Medulla oblongata (tissue), 1 donor: ENCODE measurements around the gene RHOXF2.
"Not testable (repeated sequence)": the region's sequence is repeated elsewhere in the genome, so short reads cannot be mapped to it uniquely, and the experiment has no call there.

ENCODE experiments used
- DNase-seq: peaks from one replicate; pipeline ENCODE4 v3.0.0-alpha.2; 2015; ENCODE audit errors: extremely low spot score

Gene RHOXF2, protein sequence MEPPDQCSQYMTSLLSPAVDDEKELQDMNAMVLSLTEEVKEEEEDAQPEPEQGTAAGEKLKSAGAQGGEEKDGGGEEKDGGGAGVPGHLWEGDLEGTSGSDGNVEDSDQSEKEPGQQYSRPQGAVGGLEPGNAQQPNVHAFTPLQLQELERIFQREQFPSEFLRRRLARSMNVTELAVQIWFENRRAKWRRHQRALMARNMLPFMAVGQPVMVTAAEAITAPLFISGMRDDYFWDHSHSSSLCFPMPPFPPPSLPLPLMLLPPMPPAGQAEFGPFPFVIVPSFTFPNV

DNA sequence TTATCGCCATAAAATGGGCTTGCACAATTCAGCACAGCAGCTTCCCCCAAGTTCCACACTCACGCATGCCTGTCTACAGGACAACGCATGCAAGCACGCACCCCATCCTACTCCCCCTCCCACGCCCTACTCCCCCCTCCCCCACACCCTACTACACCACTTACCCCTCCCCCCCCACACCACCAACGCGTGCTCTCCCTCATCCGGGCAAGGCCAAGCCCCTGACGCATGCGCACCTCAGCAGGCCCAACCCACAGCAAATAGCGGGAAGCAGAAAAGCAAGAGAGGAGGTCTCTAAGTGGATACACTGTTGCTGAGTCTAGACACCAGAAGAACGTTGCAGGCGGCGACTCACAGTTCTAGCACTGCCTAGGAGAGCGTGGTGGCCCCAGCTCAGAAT, at the start of gene RHOXF2:
Gene RHOXF2 (plus strand): TSS at position 301 of the 400 bp plus-strand sequence. CDS start 138 bp downstream, outside the sequence.
- DNase-seq: not testable (repeated sequence)

GRCh38 chrX:120109378-120109777, 49.0 kb upstream of the RHOXF2 start:
- no peak for DNase-seq

DNA sequence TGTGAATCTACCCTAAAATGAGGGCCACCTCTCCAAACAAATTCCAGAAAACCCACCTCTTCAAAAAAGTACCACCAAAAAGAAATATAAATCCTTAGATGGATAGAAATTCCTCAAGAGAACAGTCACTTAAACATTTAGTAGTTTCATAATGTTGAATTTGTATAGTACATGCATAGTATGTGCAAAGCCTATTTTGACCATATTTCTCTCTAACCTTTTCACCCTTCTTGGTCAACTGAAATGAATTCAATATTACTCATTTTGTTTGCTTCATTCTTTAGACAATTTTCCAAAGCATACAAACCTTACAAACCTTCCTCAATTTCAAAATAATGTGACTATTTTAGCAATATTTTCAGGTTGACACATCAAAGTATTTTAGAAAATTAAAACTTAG, 46.8 kb upstream of the RHOXF2 start:
- no peak for DNase-seq

DNA sequence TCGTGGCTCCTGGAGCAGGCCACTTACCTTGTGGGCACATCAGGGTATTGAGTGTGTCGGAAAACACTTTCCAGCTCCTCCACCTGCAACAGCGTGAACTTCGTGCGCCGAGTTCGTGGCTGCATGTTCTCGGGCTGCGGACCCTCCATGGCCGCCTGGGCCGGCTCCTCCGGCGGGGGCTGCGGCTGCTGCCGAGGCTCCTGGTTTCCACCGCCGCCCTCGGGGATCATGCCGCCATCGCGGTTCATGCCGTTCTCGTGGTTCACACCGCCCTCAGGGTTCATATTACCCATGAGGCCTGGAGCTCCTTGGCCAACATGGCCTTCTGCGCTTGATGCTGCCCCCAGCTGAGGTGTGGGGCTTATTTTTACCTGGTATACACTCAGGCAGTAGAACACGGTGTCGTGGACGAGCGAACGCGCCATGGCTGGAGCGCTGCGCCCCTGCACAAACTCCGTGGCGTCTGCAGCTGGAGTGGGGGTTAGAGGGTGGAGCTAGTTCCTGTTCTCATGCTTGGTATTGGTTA, 42.9 kb upstream of the RHOXF2 start, which contains the start of gene RHOXF1:
Gene RHOXF1 (minus strand): TSS at position 476 of the 526 bp plus-strand sequence. CDS start 51 bp downstream, at position 425.
- DNase-seq: no peak

DNA sequence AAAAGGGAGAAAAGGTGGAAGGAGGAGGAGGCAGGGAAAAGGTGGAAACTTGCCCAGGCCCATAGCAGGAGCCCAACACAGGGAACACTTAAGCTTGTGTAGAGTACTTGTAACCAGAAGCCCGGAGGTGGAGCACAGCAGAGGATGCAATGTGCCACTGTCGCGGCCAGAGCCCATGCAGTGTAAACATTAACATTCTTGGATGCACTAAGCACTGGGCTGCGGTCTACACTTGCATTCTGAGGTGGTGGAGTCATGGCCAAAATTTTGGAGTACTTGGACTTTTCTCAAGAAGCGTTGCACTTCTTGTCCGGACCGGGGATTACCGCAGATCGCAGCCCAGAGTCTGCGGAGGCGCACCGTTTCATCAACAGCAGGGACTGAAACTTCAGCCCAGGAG, 38.2 kb upstream of the RHOXF2 start:
- DNase-seq: no peak

- peak; percentile 10 for DNase-seq
These were observed 33.0 kb upstream of the RHOXF2 start for GRCh38 chrX:120125444-120125843.

- not testable (repeated sequence) for DNase-seq
These were observed 30.0 kb upstream of the RHOXF2 start for GRCh38 chrX:120128306-120128846.

DNA sequence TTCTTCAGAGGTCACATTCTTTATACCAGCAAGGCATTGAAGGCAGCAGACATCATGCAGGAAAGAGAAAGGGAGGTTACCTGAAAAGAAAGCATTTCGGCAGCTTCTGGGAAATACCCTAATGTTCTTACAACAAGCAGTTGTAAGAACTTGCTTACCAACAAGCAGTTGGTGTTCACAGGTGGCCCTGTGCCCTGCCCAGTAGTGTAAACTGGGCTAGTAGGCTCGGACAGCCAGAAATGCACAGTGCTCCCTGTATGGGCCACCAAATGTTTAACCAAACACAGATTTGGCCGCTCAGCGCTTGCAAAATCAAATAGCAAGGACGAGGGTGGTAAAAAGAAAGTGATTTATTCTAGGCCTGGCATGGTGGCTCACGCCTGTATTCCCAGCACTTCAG, 22.3 kb upstream of the RHOXF2 start:
- no peak for DNase-seq

- no peak for DNase-seq
These were observed 21.6 kb upstream of the RHOXF2 start for GRCh38 chrX:120136840-120137239.

DNA sequence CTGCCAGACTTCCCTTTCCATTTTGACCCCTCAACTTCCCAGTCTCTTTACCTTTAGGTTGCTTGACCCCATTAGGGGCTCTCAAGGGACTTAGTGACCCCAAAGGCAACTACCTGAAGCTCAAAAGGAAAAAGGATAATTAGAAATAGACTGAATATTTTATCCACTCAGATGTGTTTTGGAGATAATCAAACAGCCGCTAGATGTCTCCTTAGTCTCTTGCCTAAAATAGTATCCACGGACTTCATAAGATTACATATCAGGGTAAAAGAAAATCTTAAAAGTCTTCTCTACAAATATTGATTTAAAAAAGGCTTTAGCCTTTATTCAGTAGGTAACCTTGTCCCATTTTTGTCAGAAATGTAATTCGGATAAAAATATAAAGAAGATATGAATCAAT, 21.0 kb upstream of the RHOXF2 start:
- DNase-seq: no peak

DNA sequence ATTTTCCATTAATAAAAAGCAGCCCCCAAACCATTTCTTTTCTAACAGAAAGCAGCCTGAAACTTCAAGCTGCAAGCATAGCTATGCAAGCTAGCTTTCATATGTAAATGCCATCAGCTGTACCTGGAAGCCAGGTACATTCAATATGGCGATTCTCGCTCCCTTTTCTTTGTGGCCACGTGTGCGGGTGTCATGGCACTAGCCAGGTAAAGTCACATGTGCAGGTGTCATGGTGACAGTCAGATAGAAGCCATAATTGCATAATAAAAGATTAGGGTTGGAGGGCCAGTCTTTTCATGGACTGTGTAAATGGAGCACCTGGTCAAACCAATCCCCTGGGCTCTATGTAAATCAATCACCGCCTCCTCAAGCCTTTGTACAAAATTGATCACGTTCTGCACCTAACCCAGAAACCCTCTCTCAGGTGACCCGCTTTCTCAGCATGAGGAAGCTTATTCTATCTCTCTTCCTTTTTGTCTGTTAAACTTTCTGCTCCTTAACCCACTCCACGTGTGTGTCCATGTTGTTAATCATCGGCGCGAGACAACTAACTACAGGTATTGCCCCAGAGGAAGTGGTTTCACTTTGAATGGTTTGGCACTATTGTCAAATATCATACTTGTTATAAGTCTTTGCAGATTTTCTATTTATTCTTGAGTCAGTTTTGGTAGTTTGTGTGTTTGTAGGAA, 18.0 kb upstream of the RHOXF2 start:
- no peak for DNase-seq

DNA sequence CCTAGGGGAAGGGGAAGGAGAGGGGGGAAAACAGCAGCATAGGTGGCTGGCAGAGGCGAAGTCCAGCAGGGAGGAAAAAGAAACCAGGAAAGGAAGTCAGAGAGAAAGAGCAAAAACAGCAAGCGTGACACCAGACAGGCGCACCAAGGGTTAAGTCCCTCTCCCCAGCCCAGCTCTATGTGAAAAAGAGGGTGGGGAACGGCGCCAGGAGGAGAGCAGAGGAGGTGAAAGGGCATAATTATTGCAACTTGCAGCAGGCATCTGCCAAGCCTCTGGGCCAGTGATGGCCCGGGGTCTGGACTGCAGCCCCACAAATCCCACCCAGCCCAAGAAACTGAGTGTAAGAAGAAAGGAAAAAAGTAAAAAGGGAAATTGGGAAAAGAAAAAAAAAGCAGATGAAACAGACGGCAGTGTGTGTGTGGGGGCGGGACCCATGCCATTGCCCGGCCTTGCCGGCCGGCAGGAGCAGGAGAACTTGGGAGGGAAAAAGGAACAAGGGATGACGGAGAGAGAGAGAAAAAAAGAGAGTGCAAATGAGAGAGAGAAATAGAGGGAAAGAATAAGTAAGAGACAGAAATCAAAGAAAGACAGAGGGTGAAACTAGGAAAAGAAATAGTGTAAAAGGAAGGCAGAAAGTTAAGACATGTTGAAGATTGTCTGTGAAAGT, 14.1 kb upstream of the RHOXF2 start:
- peak; percentile 2 for DNase-seq

DNA sequence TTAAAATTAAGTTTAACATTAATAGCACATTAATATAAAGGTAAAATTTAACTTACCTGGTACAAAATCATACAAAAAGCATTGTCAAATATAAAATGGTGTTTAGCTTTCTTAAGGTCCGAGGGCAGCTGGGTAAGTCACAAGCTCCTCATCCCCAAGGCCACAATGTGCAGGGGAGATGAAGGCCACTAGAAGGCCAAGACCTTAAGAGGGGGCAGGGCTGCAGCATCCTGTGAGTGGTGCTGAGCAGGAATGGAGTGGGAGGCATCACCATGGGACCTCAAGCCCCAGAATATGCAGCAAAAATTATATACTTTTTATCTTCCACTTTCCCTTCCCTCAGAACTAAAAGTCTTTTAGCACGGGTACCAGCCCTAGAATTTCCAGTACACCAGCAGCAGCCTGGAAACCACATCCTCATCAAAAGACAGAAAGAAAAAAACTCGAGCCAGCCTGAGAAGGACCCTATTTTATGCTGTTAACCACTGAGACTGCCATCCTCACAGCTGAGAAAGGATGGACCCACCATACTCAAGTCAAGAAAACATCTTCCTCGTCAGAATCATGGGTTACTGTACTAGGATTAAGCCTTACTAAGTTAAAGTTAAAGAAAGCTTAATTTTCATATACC, 13.0 kb upstream of the RHOXF2 start:
- DNase-seq: no peak

DNA sequence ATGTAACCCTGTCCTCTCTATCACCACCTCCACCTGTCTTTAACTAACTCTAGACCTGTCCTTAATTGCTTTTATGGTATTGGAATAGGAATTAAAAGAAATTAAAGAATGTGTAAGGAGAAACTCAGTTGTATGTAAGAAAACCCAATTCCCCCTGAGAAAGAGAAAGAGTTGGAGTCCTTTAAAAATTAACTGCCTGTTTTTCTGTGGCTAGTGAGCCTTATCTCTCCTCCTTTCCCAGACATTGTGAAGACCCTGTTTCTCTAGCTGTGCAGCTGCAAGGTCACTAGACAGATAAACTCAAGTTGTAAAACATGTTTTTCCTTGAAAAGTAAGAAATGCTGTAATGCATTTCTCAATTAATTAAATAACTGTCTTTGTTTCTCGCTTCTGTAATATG, 12.1 kb upstream of the RHOXF2 start:
- DNase-seq: not testable (repeated sequence)

- DNase-seq: no peak
These were observed 10.9 kb upstream of the RHOXF2 start for GRCh38 chrX:120147537-120147936.

DNA sequence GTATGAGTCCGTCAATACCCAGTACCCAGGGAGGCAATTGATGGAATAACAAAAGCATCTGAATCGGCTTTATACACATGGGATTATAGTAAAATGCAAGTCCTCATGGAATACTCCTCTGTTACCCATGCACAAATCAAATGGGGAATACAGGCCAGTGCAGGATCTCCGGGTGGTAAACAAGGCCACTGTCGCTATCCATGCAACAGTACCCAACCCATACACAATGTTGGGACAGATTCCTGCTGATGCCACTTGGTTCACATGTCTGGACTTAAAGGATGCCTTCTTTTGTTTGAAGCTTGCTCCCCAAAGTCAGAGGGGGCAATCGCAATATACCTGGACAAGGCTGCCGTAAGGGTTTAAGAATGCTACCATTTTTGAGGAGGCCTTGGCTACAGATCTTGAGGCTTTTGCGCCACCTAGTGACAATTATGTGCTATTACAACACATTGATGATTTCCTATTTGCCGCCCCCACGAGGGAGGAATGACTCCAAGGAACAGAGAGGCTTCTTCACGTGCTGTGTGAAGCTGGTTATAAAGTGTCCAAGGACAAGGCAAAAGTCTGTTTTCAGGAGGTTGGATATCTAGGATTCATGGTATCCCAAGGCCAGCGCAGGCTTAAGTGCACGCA, 8.2 kb upstream of the RHOXF2 start:
- not testable (repeated sequence) for DNase-seq

DNA sequence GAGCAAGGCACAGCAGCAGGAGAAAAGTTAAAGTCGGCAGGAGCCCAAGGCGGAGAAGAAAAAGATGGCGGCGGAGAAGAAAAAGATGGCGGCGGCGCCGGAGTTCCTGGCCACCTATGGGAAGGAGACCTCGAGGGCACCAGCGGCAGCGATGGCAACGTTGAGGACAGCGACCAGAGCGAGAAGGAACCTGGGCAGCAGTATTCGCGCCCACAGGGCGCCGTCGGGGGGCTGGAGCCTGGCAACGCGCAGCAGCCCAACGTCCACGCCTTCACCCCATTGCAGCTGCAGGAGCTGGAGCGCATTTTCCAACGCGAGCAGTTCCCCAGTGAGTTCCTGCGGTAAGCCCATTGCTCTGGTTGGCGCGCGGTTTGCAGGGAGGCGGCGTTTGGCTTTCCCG, 673 bp downstream of the RHOXF2 start:
- DNase-seq: not testable (repeated sequence)

DNA sequence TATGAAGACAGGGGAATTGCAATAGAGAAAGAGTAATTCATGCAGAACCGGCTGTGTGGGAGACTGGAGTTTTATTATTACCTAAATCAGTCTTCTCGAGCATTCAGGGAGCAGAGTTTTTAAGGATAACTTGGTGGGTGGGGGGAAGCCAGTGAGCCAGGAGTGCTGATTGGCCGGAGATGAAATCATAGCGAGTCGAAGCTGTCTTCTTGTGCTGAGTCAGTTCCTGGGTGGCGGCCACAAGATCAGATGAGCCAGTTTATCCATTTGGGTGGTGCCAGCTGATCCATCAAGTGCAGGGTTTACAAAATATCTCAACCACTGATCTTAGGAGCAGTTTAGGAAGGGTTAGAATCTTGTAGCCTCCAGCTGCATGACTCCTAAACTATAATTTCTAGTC, 34.8 kb downstream of the RHOXF2 start:
- not testable (repeated sequence) for DNase-seq

DNA sequence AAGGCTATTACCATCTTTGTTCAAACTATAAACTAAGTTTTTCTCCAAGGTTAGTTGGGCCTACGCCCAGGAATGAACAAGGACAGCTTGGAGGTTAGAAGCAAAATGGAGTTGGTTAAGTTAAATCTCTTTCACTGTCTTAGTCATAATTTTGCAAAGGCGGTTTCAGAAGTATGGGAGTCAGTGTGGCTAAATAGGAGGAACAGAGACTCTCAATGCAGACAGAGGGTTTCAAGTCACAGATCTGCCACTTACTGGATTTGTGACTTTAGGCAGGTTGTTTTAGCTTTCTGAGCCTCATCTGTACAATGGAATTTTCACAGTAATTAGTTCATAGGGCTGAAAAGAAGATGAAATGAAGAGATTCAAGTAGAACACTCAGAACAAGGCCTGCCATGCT, 35.3 kb downstream of the RHOXF2 start:
- DNase-seq: not testable (repeated sequence)

- not testable (repeated sequence) for DNase-seq
These were observed 37.4 kb downstream of the RHOXF2 start for GRCh38 chrX:120195786-120196185.

DNA sequence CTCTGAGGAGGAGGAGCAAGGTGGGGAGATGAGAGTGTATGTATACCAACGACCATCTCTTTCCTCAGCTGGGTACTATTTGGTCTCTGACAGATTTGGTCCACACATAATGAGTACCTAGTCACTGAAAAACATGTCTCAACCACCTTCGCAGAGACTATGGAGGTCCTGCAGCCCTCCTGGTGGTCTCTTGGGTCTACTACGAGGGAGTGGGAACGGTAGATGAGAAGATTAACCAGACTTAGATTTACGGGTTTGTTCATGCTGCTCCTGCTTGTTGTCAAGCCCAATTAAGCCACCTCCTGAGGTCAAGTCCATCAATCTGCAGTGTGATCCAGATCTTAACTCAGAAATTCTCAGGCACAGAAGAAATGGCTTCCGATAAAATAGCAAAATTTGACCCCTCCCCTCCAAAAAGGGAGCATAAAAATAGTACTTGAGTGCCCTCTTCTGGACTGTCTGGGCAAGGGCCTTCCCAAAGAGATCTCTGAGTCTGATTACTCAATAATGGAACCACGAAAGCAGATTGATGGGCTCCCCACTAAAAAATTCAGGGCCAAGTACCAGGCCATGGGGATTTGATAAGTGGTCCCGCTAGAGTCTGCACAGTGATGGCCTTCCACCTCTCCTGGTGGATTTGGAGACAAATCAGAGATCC, 38.3 kb downstream of the RHOXF2 start:
- DNase-seq: not testable (repeated sequence)
